PC-3 (cell line): ENCODE data around the gene LRRC71. TPM values are rescaled to one million over a fixed set of nuclear protein-coding genes. Genes with fewer than 3 reads are reported as not detected.

Experiments used
- ATAC-seq: fragments of 200-7000 bp; cut with Tn5 transposase; 2 replicates; pipeline ENCODE4 v1.9.1; 2020; ENCODE audit warnings: mild to moderate bottlenecking, moderate library complexity
- BruUV-seq: library from RNA; stranded (reverse); fragments of 400-500 nt; replicated peaks from 2 replicates; lab custom pipeline; 2021; lab: Mats Ljungman, UMichigan
- CTCF ChIA-PET: fragments of 300-600 bp; sonication (Branson Sonifier 250); formaldehyde crosslinking; loops from one replicate; lab custom pipeline; 2022; ENCODE audit warnings: antibody characterized with exemption; lab: Charles Lee
- POLR2A ChIA-PET: fragments of 300-600 bp; sonication (Branson Sonifier 250); formaldehyde crosslinking; loops from one replicate; lab custom pipeline; 2022; ENCODE audit warnings: antibody characterized with exemption; ENCODE audit not compliant: unreplicated experiment; lab: Charles Lee
- DNase-seq: peaks from one replicate; pipeline ENCODE4 v3.0.0-alpha.2; 2015
- H2AFZ ChIP-seq: fragments of 300-600 bp; sonication (generic); 2 replicates; pipeline ENCODE4 v1.6.0; 2016; ENCODE audit warnings: antibody characterized with exemption, low read length
- H3F3A ChIP-seq: fragments of 300-600 bp; sonication (generic); one replicate; pipeline ENCODE4 v1.6.0; 2017; ENCODE audit warnings: antibody characterized with exemption, low read length, control low read depth, mild to moderate bottlenecking; ENCODE audit not compliant: unreplicated experiment
- H3K27ac ChIP-seq: fragments of 300-600 bp; sonication (generic); 2 replicates; pipeline ENCODE4 v1.5.1; 2016; ENCODE audit warnings: mild to moderate bottlenecking, low read length
- H3K27me3 ChIP-seq: fragments of 300-600 bp; sonication (generic); 2 replicates; pipeline ENCODE4 v1.6.1; 2016; ENCODE audit warnings: low read length, mixed read lengths
- H3K36me3 ChIP-seq: fragments of 300-600 bp; sonication (generic); 2 replicates; pipeline ENCODE4 v1.6.1; 2016; ENCODE audit warnings: low read depth, mixed run types, low read length, mixed read lengths
- H3K4me1 ChIP-seq: fragments of 300-600 bp; sonication (generic); 2 replicates; pipeline ENCODE4 v1.5.1; 2016; ENCODE audit warnings: low read length; ENCODE audit not compliant: insufficient read depth
- H3K4me2 ChIP-seq: fragments of 300-600 bp; sonication (generic); 2 replicates; pipeline ENCODE4 v1.6.0; 2016; ENCODE audit warnings: low read length
- H3K4me3 ChIP-seq: fragments of 300-600 bp; sonication (generic); 2 replicates; pipeline ENCODE4 v1.5.1; 2016; ENCODE audit warnings: mild to moderate bottlenecking, low read length, mixed read lengths
- H3K79me2 ChIP-seq: fragments of 300-600 bp; sonication (generic); 2 replicates; pipeline ENCODE4 v1.6.1; 2017; ENCODE audit warnings: low read length, mixed read lengths
- H3K9ac ChIP-seq: fragments of 300-600 bp; sonication (generic); 2 replicates; pipeline ENCODE4 v1.6.0; 2016; ENCODE audit warnings: mild to moderate bottlenecking, low read length
- H3K9me2 ChIP-seq: fragments of 300-600 bp; sonication (generic); replicated peaks from 2 replicates; pipeline ENCODE4 v1.6.1; 2016; ENCODE audit warnings: mixed run types, low read length, mixed read lengths
- H3K9me3 ChIP-seq: fragments of 300-600 bp; sonication (generic); 2 replicates; pipeline ENCODE4 v1.6.1; 2016; ENCODE audit warnings: low read length, mixed read lengths
- H4K20me1 ChIP-seq: fragments of 300-600 bp; sonication (generic); 2 replicates; pipeline ENCODE4 v1.6.1; 2016; ENCODE audit warnings: low read length, mixed read lengths
- CTCF ChIP-seq: fragments of 300-600 bp; sonication (generic); conservative IDR thresholded peaks from 2 replicates; pipeline ENCODE4 v1.5.1; 2017; ENCODE audit warnings: antibody characterized with exemption, low read depth, mild to moderate bottlenecking, low read length
- EZH2 ChIP-seq: fragments of 300-600 bp; sonication (generic); IDR thresholded peaks from one replicate; pipeline ENCODE4 v1.6.1; 2017; ENCODE audit warnings: antibody characterized with exemption, mild to moderate bottlenecking, low read length; ENCODE audit not compliant: unreplicated experiment
- EZH2phosphoT487 ChIP-seq: fragments of 300-600 bp; sonication (generic); IDR thresholded peaks from 2 replicates; pipeline ENCODE4 v1.6.1; 2018; ENCODE audit warnings: mild to moderate bottlenecking, antibody characterized with exemption, low read length, borderline replicate concordance
- intact Hi-C: fragments of 100-400 bp; cut with micrococcal nuclease; formaldehyde crosslinking; loops from 2 replicates; pipeline ENCODE4 v1.9.0; 2023
- total RNA-seq: library from RNA; depleted of rRNA; stranded (reverse); fragments of >200 nt; gene quantifications from 2 replicates; pipeline ENCODE4 v1.2.3, GENCODE V29; 2014

Gene LRRC71
- total RNA-seq, 1 experiment from 2014 or later, result 0.11 TPM

GRCh38 chr1:156909671-156910070, 10.8 kb upstream of the LRRC71 start:
- Histone ChIP-seq H3K9ac (no peak overlapping the region), H3K9me3 (no peaks in the 10 kb centered on the region), H3K79me2 (no peaks in the 10 kb centered on the region), H2AFZ (no peak overlapping the region), H3K4me2 (no peak overlapping the region), H3K27me3 (no peaks in the 10 kb centered on the region), H3K9me2 (no peaks in the 10 kb centered on the region), H4K20me1 (no peaks in the 10 kb centered on the region), H3K4me3 (no peak overlapping the region), H3F3A (no peaks in the 10 kb centered on the region), H3K27ac (no peak overlapping the region), H3K4me1 (peaks cover 20% of the 10 kb centered on the region), H3K36me3 (peaks cover 7% of the 10 kb centered on the region; the same call in 1 of the 2 replicates)
- BruUV-seq, result no TSS peak
- ATAC-seq (no peak), DNase-seq (no peak)
- intact Hi-C loops, result no loop called here
- CTCF ChIA-PET, result interaction anchor here (0.5 kb wide), 1 partner anchor 8 kb away, joined by 3 read pairs; no protein-coding TSS in a partner anchor
- TF ChIP-seq CTCF (no peak), EZH2phosphoT487 (no peak), EZH2 (no peak)
- POLR2A ChIA-PET, result no interaction called here

GRCh38 chr1:156910309-156910782, 10.1 kb upstream of the LRRC71 start:
- H3K27me3 ChIP-seq, result no peaks in the 10 kb centered on the region
- H3K27ac ChIP-seq, result no peak overlapping the region
- H2AFZ ChIP-seq, result no peak overlapping the region
- H3K9me3 ChIP-seq, result no peaks in the 10 kb centered on the region
- H3K4me1 ChIP-seq, result peaks cover 20% of the 10 kb centered on the region
- POLR2A ChIA-PET, result no interaction called here
- H3K9ac ChIP-seq, result no peak overlapping the region
- no TSS peak for BruUV-seq
- CTCF ChIA-PET, result no interaction called here
- intact Hi-C loops, result no loop called here
- H3F3A ChIP-seq, result no peaks in the 10 kb centered on the region
- TF ChIP-seq CTCF (peak; percentile 93), EZH2 (no peak), EZH2phosphoT487 (no peak)
- ATAC-seq, result no peak
- peaks cover 12% of the 10 kb centered on the region; the same call in 1 of the 2 replicates for H3K36me3 ChIP-seq
- H3K4me3 ChIP-seq, result no peak overlapping the region
- H3K9me2 ChIP-seq, result no peaks in the 10 kb centered on the region
- peak; percentile 55 for DNase-seq
- no peak overlapping the region for H3K4me2 ChIP-seq
- no peaks in the 10 kb centered on the region for H4K20me1 ChIP-seq
- H3K79me2 ChIP-seq, result no peaks in the 10 kb centered on the region

GRCh38 chr1:156911577-156912298, 8.7 kb upstream of the LRRC71 start:
- Histone ChIP-seq H3K4me1 (peaks cover 19% of the 10 kb centered on the region), H3K9me3 (no peaks in the 10 kb centered on the region), H3K27me3 (no peaks in the 10 kb centered on the region), H3K79me2 (no peaks in the 10 kb centered on the region), H3K9me2 (no peaks in the 10 kb centered on the region), H3K4me2 (no peak overlapping the region), H2AFZ (no peak overlapping the region), H4K20me1 (no peaks in the 10 kb centered on the region), H3K36me3 (peaks cover 12% of the 10 kb centered on the region; the same call in 1 of the 2 replicates), H3K4me3 (no peak overlapping the region), H3K27ac (no peak overlapping the region), H3K9ac (no peak overlapping the region), H3F3A (no peaks in the 10 kb centered on the region)
- intact Hi-C loops, result no loop called here
- DNase-seq (no peak), ATAC-seq (no peak)
- no peak for TF ChIP-seq EZH2
- no peak for TF ChIP-seq EZH2phosphoT487
- no peak for TF ChIP-seq CTCF
- BruUV-seq, result no TSS peak
- POLR2A ChIA-PET, result no interaction called here
- CTCF ChIA-PET, result no interaction called here
